GM18517 (cell line): ENCODE data around the gene LYRM7.

Experiments
- ATAC-seq: cut with Tn5 transposase; IDR thresholded peaks from one replicate; pipeline ENCODE4 v1.9.1; 2021; ENCODE audit warnings: mild to moderate bottlenecking, moderate library complexity; ENCODE audit not compliant: unreplicated experiment

Gene LYRM7

GRCh38 chr5:131254741-131255140 is 84.0 kb downstream of the LYRM7 start:
- no peak for ATAC-seq
